ENCODE measurements around the gene KRTAP1-1.

DNA sequence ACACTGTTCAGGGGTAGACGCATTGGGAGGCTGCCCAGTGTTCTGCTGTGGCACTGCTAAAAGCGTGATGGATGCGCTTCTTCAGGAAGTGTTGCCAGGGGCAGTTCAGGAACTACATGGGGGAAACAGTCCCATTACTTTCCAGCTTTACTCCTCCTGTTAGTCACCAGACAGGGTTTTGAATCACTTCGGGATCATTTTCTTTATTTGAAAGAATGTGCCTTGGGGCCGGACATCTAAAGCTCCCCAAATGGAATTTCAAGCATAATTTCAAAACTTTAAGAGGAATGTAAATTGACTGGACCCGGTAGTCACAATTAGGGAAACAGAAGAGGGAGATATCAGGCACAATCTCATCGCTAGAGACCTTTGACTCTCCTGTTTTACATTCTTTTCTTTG lies 7.2 kb upstream of the KRTAP1-1 start:
- no peak for TF ChIP-seq CTCF (IDR thresholded peaks at IDR 0.05)
- TF ChIP-seq EP300 (IDR thresholded peaks at IDR 0.05; ENCODE audit: low read depth): no peak
- TF ChIP-seq POLR2AphosphoS5 (IDR thresholded peaks at IDR 0.05): no peak
